Measurements from ENCODE around the gene ITGA1. TPM values are rescaled to one million over a fixed set of nuclear protein-coding genes. Genes with fewer than 3 reads are reported as not detected.

The ITGA1 gene
- total RNA-seq, 5 donors from 2014 or later (not counting 1 experiment from before 2014, with no cell fraction given) = 2.9 to 13.0 (median 6.8) TPM

DNA sequence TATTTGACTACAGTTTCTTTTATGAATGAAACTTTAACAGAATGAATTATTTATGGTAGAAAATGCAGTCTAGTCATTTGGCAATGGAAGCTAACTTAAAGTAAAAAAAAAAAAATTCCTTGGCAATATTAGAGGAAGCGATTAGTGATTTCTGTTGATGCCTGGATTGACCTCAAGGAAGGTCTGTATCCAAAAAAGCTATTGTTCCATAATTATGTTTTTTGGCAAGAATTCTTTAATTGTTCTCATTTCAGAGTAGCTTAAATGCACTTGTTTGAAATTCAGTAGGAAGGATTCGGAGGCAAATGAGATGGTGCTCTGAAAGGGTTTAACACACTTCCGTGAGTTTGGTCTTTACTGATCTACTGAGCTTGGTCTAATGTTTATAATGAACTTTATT, 61.8 kb downstream of the ITGA1 start:
- WGBS (ENCODE audit: insufficient coverage) = 100% methylated on average over 1 of the region's 3 CpGs

DNA sequence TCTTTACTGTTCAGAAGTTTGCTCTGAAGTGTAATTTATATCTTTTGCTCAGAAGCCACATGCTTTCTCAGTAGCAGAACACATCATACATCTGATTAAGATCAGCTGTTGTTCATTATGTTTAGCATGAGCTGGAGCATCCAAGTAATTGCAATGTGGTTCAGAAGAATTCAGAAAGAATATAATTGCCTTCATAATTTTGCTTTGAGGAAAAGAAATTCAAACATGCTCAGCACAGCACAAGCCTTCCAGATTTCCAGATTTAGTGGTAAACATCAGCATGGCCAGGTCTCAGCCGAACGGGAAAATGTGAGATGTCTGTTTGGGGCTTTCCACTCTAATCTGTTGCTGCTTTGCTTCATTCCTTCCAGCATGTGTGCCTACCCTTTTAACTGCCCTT, 65.9 kb downstream of the ITGA1 start:
- H3K27ac ChIP-seq (ENCODE audit: low read length) = no peak overlapping the region
- H3K4me3 ChIP-seq (ENCODE audit: control insufficient read depth in 1 of 2, extremely low read depth in 1 of 2, low read length in 1 of 2) = no peak overlapping the region
- WGBS (ENCODE audit: insufficient coverage) = 100% methylated on average over 2 of the region's 2 CpGs
- Mint-ChIP-seq H3K27me3 (no peaks in the 10 kb centered on the region), H3K4me1 (peaks cover 0 to 6% (median 0%) of the 10 kb centered on the region in 3 donors), H3K27ac (no peak overlapping the region), H3K36me3 (no peaks in the 10 kb centered on the region), H3K9me3 (peaks cover 0 to 4% (median 0%) of the 10 kb centered on the region in 3 donors), H3K4me3 (no peak overlapping the region)
- no peak for ATAC-seq (replicated peaks in 1 of 4)
- no peaks in the 10 kb centered on the region for H3K27me3 ChIP-seq (replicated peaks in 1 of 2; ENCODE audit: control insufficient read depth in 2 of 2, extremely low read depth in 1 of 2, insufficient read depth in 2 of 2, low read length in 1 of 2)
- ChIA-PET POLR2A (no interaction called here), CTCF (no interaction called here)
- H3K4me1 ChIP-seq (ENCODE audit: control insufficient read depth in 1 of 2, extremely low read depth in 1 of 2, insufficient read depth in 2 of 2, low read length in 2 of 2) = no peaks in the 10 kb centered on the region
- H3K36me3 ChIP-seq (ENCODE audit: control insufficient read depth in 2 of 2, extremely low read depth in 1 of 2, insufficient read depth in 1 of 2, low read length in 1 of 2) = no peaks in the 10 kb centered on the region
- DNase-seq = no peak
- no peaks in the 10 kb centered on the region for H3K9me3 ChIP-seq

More for the DNA sequence above, 61.8 kb downstream of the ITGA1 start:
- H3K27me3 ChIP-seq (replicated peaks in 1 of 2; ENCODE audit: control insufficient read depth in 2 of 2, extremely low read depth in 1 of 2, insufficient read depth in 2 of 2, low read length in 1 of 2) = no peaks in the 10 kb centered on the region
- peaks cover 0 to 4% of the 10 kb centered on the region in 2 experiments for H3K4me1 ChIP-seq (ENCODE audit: control insufficient read depth in 1 of 2, extremely low read depth in 1 of 2, insufficient read depth in 2 of 2, low read length in 2 of 2)
- ChIA-PET CTCF (interaction anchor here in 1 of 2 donors (0.6 kb wide), 1 partner anchor 34 kb away, joined by 3 read pairs; no protein-coding TSS in a partner anchor), POLR2A (no interaction called here)
- no peak overlapping the region for H3K4me3 ChIP-seq (ENCODE audit: control insufficient read depth in 1 of 2, extremely low read depth in 1 of 2, low read length in 1 of 2)
- ATAC-seq (replicated peaks in 1 of 4) (no peak), DNase-seq (no peak)
- H3K4me1 Mint-ChIP-seq = peaks cover 10 to 22% (median 16%) of the 10 kb centered on the region in 3 donors
- H3K27ac ChIP-seq (ENCODE audit: low read length) = no peak overlapping the region
- H3K36me3 Mint-ChIP-seq = no peaks in the 10 kb centered on the region
- H3K27ac Mint-ChIP-seq = no peak overlapping the region
- H3K27me3 Mint-ChIP-seq = no peaks in the 10 kb centered on the region
- peaks cover 0 to 4% (median 0%) of the 10 kb centered on the region in 3 donors for H3K9me3 Mint-ChIP-seq
- H3K36me3 ChIP-seq (ENCODE audit: control insufficient read depth in 2 of 2, extremely low read depth in 1 of 2, insufficient read depth in 1 of 2, low read length in 1 of 2) = no peaks in the 10 kb centered on the region
- H3K9me3 ChIP-seq = no peaks in the 10 kb centered on the region
- no peak overlapping the region for H3K4me3 Mint-ChIP-seq

DNA sequence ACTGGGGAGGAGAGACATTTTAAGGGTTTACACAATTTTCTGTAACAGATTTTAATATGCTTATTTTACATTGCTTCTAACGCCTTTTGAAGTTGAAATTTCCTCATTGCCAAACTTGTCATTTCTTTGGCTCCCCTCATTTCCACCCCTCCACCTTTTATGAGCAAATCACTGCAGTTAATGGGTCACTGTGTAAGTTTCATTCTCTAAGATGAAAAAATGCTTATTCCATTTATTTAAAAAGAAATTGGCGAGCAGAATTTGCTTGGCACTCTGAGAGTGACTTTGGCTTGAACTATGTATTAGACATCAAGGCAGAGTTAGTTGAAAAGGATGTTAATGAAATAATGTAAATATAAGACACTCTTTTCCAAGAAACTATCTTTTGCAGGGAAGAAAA, 66.6 kb downstream of the ITGA1 start:
- DNase-seq = no peak
- no peaks in the 10 kb centered on the region for H3K4me1 ChIP-seq (ENCODE audit: control insufficient read depth in 1 of 2, extremely low read depth in 1 of 2, insufficient read depth in 2 of 2, low read length in 2 of 2)
- ChIA-PET POLR2A (no interaction called here), CTCF (no interaction called here)
- no peaks in the 10 kb centered on the region for H3K36me3 Mint-ChIP-seq
- no peak overlapping the region for H3K4me3 ChIP-seq (ENCODE audit: control insufficient read depth in 1 of 2, extremely low read depth in 1 of 2, low read length in 1 of 2)
- no peaks in the 10 kb centered on the region for H3K9me3 ChIP-seq
- no peaks in the 10 kb centered on the region for H3K27me3 ChIP-seq (replicated peaks in 1 of 2; ENCODE audit: control insufficient read depth in 2 of 2, extremely low read depth in 1 of 2, insufficient read depth in 2 of 2, low read length in 1 of 2)
- ATAC-seq (replicated peaks in 1 of 4) = no peak
- H3K27me3 Mint-ChIP-seq = no peaks in the 10 kb centered on the region
- no peaks in the 10 kb centered on the region for H3K36me3 ChIP-seq (ENCODE audit: control insufficient read depth in 2 of 2, extremely low read depth in 1 of 2, insufficient read depth in 1 of 2, low read length in 1 of 2)
- peaks cover 0 to 6% (median 0%) of the 10 kb centered on the region in 3 donors for H3K4me1 Mint-ChIP-seq
- no peak overlapping the region for H3K27ac Mint-ChIP-seq
- H3K27ac ChIP-seq (ENCODE audit: low read length) = no peak overlapping the region
- no peak overlapping the region for H3K4me3 Mint-ChIP-seq
- no CpG with 5 or more reads among the region's 2 CpGs for WGBS (ENCODE audit: insufficient coverage)
- H3K9me3 Mint-ChIP-seq = peaks cover 0 to 1% (median 0%) of the 10 kb centered on the region in 3 donors

DNA sequence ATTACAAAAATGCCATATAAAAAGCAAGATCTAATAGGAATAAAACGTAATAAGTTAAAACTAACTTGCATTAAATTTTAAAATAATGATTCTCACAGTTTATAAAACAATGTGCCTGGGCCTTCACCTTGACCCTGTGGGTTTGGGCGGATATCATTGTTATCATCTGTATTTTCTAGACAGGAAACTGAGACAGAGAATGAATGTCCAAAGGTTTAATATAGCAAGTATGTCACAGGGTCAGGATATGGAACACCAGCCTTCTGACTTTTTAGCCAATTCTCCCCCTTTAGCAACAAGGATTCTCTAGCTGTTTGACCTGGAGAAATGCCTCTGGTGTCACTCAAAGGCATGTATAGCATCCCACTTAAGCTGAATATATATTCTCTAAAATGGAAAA, 67.2 kb downstream of the ITGA1 start:
- Histone ChIP-seq H3K4me1 (ENCODE audit: control insufficient read depth in 1 of 2, extremely low read depth in 1 of 2, insufficient read depth in 2 of 2, low read length in 2 of 2) (no peaks in the 10 kb centered on the region), H3K27ac (ENCODE audit: low read length) (no peak overlapping the region), H3K4me3 (ENCODE audit: control insufficient read depth in 1 of 2, extremely low read depth in 1 of 2, low read length in 1 of 2) (no peak overlapping the region), H3K36me3 (ENCODE audit: control insufficient read depth in 2 of 2, extremely low read depth in 1 of 2, insufficient read depth in 1 of 2, low read length in 1 of 2) (no peaks in the 10 kb centered on the region), H3K27me3 (replicated peaks in 1 of 2; ENCODE audit: control insufficient read depth in 2 of 2, extremely low read depth in 1 of 2, insufficient read depth in 2 of 2, low read length in 1 of 2) (no peaks in the 10 kb centered on the region), H3K9me3 (no peaks in the 10 kb centered on the region)
- no peaks in the 10 kb centered on the region for H3K27me3 Mint-ChIP-seq
- WGBS (ENCODE audit: insufficient coverage) = no CpG with 5 or more reads among the region's 2 CpGs
- H3K4me3 Mint-ChIP-seq = no peak overlapping the region
- no peak overlapping the region for H3K27ac Mint-ChIP-seq
- H3K36me3 Mint-ChIP-seq = no peaks in the 10 kb centered on the region
- no peaks in the 10 kb centered on the region for H3K9me3 Mint-ChIP-seq
- peaks cover 0 to 6% (median 0%) of the 10 kb centered on the region in 3 donors for H3K4me1 Mint-ChIP-seq
- ATAC-seq (replicated peaks in 1 of 4) = no peak
- no peak for DNase-seq
- CTCF ChIA-PET = interaction anchor here in 1 of 2 donors (0.6 to 0.7 kb wide), 2 partner anchors 226 to 265 kb away, joined by 3 to 6 read pairs; no protein-coding TSS in a partner anchor
- POLR2A ChIA-PET = no interaction called here

DNA sequence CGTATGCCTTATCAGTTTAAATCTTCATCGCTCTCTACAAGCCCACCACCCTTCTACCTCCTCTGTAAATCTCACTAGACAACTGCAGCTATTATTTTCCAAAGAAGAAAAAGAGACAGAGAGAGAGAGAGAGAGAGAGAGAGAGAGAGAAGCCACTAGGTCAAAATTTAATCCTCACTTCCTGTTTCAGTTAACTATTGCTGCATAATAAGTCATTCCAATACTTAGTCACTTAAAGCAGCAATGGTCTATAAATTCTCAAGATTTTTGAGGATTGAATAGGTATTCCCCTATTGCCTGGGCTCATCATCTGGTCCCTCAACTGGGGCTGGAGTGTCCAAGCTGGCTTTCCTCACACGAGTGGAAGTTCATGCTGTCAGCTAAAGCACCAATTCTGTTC, 68.8 kb downstream of the ITGA1 start:
- no peaks in the 10 kb centered on the region for H3K36me3 Mint-ChIP-seq
- no peaks in the 10 kb centered on the region for H3K36me3 ChIP-seq (ENCODE audit: control insufficient read depth in 2 of 2, extremely low read depth in 1 of 2, insufficient read depth in 1 of 2, low read length in 1 of 2)
- no peak overlapping the region for H3K4me3 Mint-ChIP-seq
- no peak overlapping the region for H3K27ac Mint-ChIP-seq
- WGBS (ENCODE audit: insufficient coverage) = 60% methylated on average over 1 of the region's 3 CpGs
- peaks cover 0 to 6% (median 0%) of the 10 kb centered on the region in 3 donors for H3K4me1 Mint-ChIP-seq
- no peak for DNase-seq
- ChIA-PET CTCF (interaction anchor here in 1 of 2 donors (0.6 kb wide), 1 partner anchor 145 kb away, joined by 3 read pairs; no protein-coding TSS in a partner anchor), POLR2A (interaction anchor here (0.6 to 1.1 kb wide), 2 partner anchors 11 to 32 kb away, joined by 3 read pairs; no protein-coding TSS in a partner anchor)
- no peaks in the 10 kb centered on the region for H3K27me3 Mint-ChIP-seq
- no peaks in the 10 kb centered on the region for H3K9me3 Mint-ChIP-seq
- H3K27ac ChIP-seq (ENCODE audit: low read length) = no peak overlapping the region
- H3K4me3 ChIP-seq (ENCODE audit: control insufficient read depth in 1 of 2, extremely low read depth in 1 of 2, low read length in 1 of 2) = no peak overlapping the region
- H3K27me3 ChIP-seq (replicated peaks in 1 of 2; ENCODE audit: control insufficient read depth in 2 of 2, extremely low read depth in 1 of 2, insufficient read depth in 2 of 2, low read length in 1 of 2) = no peaks in the 10 kb centered on the region
- H3K4me1 ChIP-seq (ENCODE audit: control insufficient read depth in 1 of 2, extremely low read depth in 1 of 2, insufficient read depth in 2 of 2, low read length in 2 of 2) = no peaks in the 10 kb centered on the region
- H3K9me3 ChIP-seq = no peaks in the 10 kb centered on the region
- ATAC-seq (replicated peaks in 1 of 4) = no peak

DNA sequence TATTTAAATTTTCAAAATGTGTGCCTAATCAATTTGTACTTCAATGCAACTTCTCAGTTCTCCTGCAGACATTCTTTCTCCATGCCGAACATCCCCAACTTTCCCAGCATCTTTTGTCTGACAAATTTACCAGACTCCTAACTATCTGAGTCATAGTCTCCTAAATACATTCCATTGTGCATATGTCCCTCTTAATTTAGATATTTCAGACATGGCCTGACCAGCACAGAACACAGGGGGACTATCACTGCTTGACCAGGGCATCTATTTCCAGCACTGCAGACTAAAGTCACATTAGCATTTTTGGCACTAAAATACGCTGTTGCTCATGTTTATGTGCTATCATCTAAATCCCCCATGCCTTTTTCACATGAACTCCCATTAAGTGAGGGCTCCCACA, 71.9 kb downstream of the ITGA1 start:
- no peak overlapping the region for H3K27ac Mint-ChIP-seq
- no peaks in the 10 kb centered on the region for H3K9me3 ChIP-seq
- CTCF ChIA-PET = no interaction called here
- H3K4me3 Mint-ChIP-seq = no peak overlapping the region
- H3K36me3 ChIP-seq (ENCODE audit: control insufficient read depth in 2 of 2, extremely low read depth in 1 of 2, insufficient read depth in 1 of 2, low read length in 1 of 2) = no peaks in the 10 kb centered on the region
- no peaks in the 10 kb centered on the region for H3K4me1 Mint-ChIP-seq
- no peaks in the 10 kb centered on the region for H3K4me1 ChIP-seq (ENCODE audit: control insufficient read depth in 1 of 2, extremely low read depth in 1 of 2, insufficient read depth in 2 of 2, low read length in 2 of 2)
- DNase-seq (no peak), ATAC-seq (replicated peaks in 1 of 4) (no peak)
- WGBS (ENCODE audit: insufficient coverage) = 79% methylated on average over 2 of the region's 2 CpGs
- no peaks in the 10 kb centered on the region for H3K27me3 Mint-ChIP-seq
- H3K27me3 ChIP-seq (replicated peaks in 1 of 2; ENCODE audit: control insufficient read depth in 2 of 2, extremely low read depth in 1 of 2, insufficient read depth in 2 of 2, low read length in 1 of 2) = no peaks in the 10 kb centered on the region
- H3K36me3 Mint-ChIP-seq = no peaks in the 10 kb centered on the region
- no peaks in the 10 kb centered on the region for H3K9me3 Mint-ChIP-seq
- POLR2A ChIA-PET = no interaction called here
- no peak overlapping the region for H3K27ac ChIP-seq (ENCODE audit: low read length)
- H3K4me3 ChIP-seq (ENCODE audit: control insufficient read depth in 1 of 2, extremely low read depth in 1 of 2, low read length in 1 of 2) = no peak overlapping the region

DNA sequence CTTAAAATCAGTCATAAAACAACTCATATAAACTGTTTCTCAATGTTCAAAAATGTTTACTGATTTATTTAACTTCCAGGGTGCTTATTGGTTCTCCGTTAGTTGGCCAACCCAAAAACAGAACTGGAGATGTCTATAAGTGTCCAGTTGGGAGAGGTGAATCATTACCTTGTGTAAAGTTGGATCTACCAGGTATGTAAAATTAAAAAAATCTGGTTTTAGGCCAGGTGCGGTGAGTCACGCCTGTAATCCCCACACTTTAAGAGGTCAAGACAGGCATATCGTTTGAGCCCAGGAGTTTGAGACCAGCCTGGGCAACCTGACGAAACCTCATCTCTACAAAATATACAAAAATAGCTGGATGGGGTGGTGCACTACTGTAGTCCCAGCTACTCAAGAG, 73.7 kb downstream of the ITGA1 start:
- ChIA-PET POLR2A (no interaction called here), CTCF (no interaction called here)
- Mint-ChIP-seq H3K27ac (no peak overlapping the region), H3K27me3 (no peaks in the 10 kb centered on the region), H3K36me3 (no peaks in the 10 kb centered on the region), H3K9me3 (no peaks in the 10 kb centered on the region), H3K4me3 (no peak overlapping the region), H3K4me1 (no peaks in the 10 kb centered on the region)
- Histone ChIP-seq H3K27ac (ENCODE audit: low read length) (no peak overlapping the region), H3K9me3 (no peaks in the 10 kb centered on the region), H3K4me3 (ENCODE audit: control insufficient read depth in 1 of 2, extremely low read depth in 1 of 2, low read length in 1 of 2) (no peak overlapping the region), H3K4me1 (ENCODE audit: control insufficient read depth in 1 of 2, extremely low read depth in 1 of 2, insufficient read depth in 2 of 2, low read length in 2 of 2) (no peaks in the 10 kb centered on the region), H3K27me3 (replicated peaks in 1 of 2; ENCODE audit: control insufficient read depth in 2 of 2, extremely low read depth in 1 of 2, insufficient read depth in 2 of 2, low read length in 1 of 2) (no peaks in the 10 kb centered on the region), H3K36me3 (ENCODE audit: control insufficient read depth in 2 of 2, extremely low read depth in 1 of 2, insufficient read depth in 1 of 2, low read length in 1 of 2) (no peaks in the 10 kb centered on the region)
- ATAC-seq (replicated peaks in 1 of 4) = no peak
- WGBS (ENCODE audit: insufficient coverage) = no CpG with 5 or more reads among the region's 5 CpGs
- no peak for DNase-seq

Measured in T-cell (primary cell).